ENCODE measurements around the gene CHTF18. TPM values are rescaled to one million over a fixed set of nuclear protein-coding genes. Genes with fewer than 3 reads are reported as not detected.
"Not testable (repeated sequence)": the region's sequence is repeated elsewhere in the genome, so short reads cannot be mapped to it uniquely, and the experiment has no call there.

CHTF18 gene
- total RNA-seq, 6 donors from 2014 or later, result 4.1 to 39.8 (median 17.9) TPM

DNA sequence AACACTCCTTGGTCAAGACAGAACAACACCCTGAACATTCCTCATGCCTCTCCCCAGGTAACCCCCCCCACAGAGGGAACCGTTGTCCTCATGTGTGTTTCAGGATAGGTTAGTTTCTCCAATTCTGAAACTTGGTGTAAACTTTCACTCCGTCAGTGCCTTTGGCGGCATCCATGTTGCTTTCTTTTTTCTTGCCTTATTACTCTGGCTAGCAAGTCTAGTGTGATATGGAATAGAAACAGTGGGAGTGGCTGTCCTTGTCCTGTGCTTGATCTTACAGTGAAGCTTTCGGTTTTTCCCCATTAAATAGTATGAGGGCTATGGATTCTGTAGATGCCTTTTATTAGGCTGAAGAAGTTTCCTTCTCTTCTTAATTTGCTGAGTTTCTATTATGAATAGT lies 47.8 kb downstream of the CHTF18 start:
- DNase-seq (no peak), ATAC-seq (ENCODE audit: low FRiP score in 2 of 2) (no peak)
- WGBS, 2 donors, result 88 to 91% methylated on average over 4 of the region's 4 CpGs
- H3K4me1 ChIP-seq, result peaks cover 0 to 8% (median 7%) of the 10 kb centered on the region in 4 donors
- TF ChIP-seq EP300 (IDR thresholded peaks at IDR 0.05) (no peak), CTCF (IDR thresholded peaks at IDR 0.05) (no peak), POLR2A (IDR thresholded peaks at IDR 0.05) (no peak), POLR2AphosphoS5 (IDR thresholded peaks at IDR 0.05) (no peak)
- H3K36me3 ChIP-seq, result no peaks in the 10 kb centered on the region
- H3K27ac ChIP-seq, result no peak overlapping the region
- peaks cover 6 to 23% (median 16%) of the 10 kb centered on the region in 4 donors for H3K9me3 ChIP-seq
- no peak overlapping the region for H3K4me3 ChIP-seq
- no peaks in the 10 kb centered on the region for H3K27me3 ChIP-seq

GRCh38 chr16:836822-837221 lies 48.4 kb downstream of the CHTF18 start:
- not testable (repeated sequence) for ATAC-seq (ENCODE audit: low FRiP score in 2 of 2); H3K36me3 ChIP-seq; H3K27me3 ChIP-seq; H3K27ac ChIP-seq; H3K4me3 ChIP-seq; H3K4me1 ChIP-seq; DNase-seq
- WGBS, 2 donors, result 84 to 97% methylated on average over 3 of the region's 3 CpGs
- H3K9me3 ChIP-seq, result peaks cover 6 to 23% (median 16%) of the 10 kb centered on the region in 4 donors

DNA sequence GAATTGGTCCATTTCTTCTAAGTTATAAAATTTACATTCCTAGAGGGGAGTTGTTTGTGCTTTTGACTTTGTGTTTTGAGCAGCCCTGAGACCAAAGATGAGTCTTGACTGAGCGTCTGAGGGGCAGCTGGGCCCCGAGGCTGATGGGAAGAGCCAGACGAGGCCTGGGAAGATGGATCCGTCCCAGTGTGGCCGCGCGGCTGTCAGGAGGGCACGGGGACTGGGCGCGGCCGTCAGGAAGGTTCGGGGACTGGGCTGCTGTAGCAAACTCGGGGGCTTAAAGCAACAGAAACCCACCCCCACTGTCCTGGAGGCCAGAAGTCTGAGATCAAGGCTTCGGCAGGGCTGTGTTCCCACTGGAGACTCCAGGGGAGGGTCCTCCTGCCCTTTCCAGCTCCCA lies 50.3 kb downstream of the CHTF18 start:
- no peak overlapping the region for H3K4me3 ChIP-seq
- TF ChIP-seq EP300 (IDR thresholded peaks at IDR 0.05) (no peak), POLR2AphosphoS5 (IDR thresholded peaks at IDR 0.05) (no peak), POLR2A (IDR thresholded peaks at IDR 0.05) (no peak), CTCF (IDR thresholded peaks at IDR 0.05) (no peak)
- WGBS, 2 donors, result 91 to 92% methylated on average over 14 of the region's 14 CpGs

DNA sequence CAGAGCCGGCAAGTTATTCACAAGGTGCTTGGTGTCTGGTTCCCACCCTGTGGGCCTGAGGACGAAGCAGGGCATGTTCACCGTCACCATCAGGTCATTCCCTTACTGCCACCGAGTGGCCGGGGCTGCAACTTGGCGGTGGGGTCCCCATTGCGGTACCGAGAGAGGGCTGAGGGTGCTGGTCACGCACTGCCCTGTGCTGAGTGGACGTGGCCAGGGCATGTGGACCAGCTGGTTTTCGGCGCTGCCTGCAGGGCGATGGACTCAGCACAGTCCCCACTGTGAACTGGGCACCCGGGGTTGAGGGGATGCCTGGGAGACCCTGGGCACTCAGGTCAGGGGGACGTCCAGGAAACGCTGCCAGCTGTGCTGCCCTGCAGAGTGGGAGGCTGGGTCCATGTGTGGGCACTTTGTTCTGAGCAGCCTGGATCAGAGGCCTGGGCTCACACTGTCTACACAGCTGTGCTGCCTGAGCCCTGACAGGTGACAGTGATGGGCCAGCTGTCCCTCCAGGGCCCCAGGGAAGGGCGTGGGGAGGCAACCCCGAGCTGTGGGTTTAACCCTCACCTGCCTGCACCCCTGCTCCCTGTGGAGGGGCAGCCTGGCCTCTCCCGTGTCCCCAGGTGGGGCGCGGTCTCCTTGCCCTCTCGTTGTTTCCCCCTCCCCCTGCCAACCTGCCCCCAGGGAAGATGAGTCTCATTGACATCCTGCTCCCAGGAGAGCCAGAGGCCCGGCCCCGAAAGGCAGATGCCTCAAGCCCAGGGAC lies 51.4 kb downstream of the CHTF18 start:
- H3K9me3 ChIP-seq, result peaks cover 6 to 23% (median 16%) of the 10 kb centered on the region in 4 donors
- no peaks in the 10 kb centered on the region for H3K4me1 ChIP-seq
- TF ChIP-seq POLR2A (IDR thresholded peaks at IDR 0.05) (no peak), CTCF (IDR thresholded peaks at IDR 0.05) (no peak), POLR2AphosphoS5 (IDR thresholded peaks at IDR 0.05) (no peak), EP300 (IDR thresholded peaks at IDR 0.05) (no peak)
- H3K4me3 ChIP-seq, result no peak overlapping the region
- peak in 1 of 2 donors; percentile 3 for ATAC-seq (ENCODE audit: low FRiP score in 2 of 2)
- 80 to 87% methylated on average over 14 to 17 of the region's 24 CpGs for WGBS, 2 donors
- DNase-seq, result peak in 1 of 2 donors; percentile 61
- H3K27me3 ChIP-seq, result no peaks in the 10 kb centered on the region
- no peak overlapping the region for H3K27ac ChIP-seq
- no peaks in the 10 kb centered on the region for H3K36me3 ChIP-seq

More for the DNA sequence above, 50.3 kb downstream of the CHTF18 start:
- H3K27me3 ChIP-seq, result no peaks in the 10 kb centered on the region
- no peaks in the 10 kb centered on the region for H3K36me3 ChIP-seq
- no peak overlapping the region for H3K27ac ChIP-seq
- DNase-seq (peak in 1 of 2 donors; percentile 56), ATAC-seq (ENCODE audit: low FRiP score in 2 of 2) (no peak)
- peaks cover 6 to 23% (median 16%) of the 10 kb centered on the region in 4 donors for H3K9me3 ChIP-seq
- H3K4me1 ChIP-seq, result no peaks in the 10 kb centered on the region

GRCh38 chr16:840561-841454 lies 52.4 kb downstream of the CHTF18 start:
- DNase-seq (peak in 1 of 2 donors; percentile 55), ATAC-seq (ENCODE audit: low FRiP score in 2 of 2) (no peak)
- Histone ChIP-seq H3K4me3 (no peak overlapping the region), H3K27ac (no peak overlapping the region), H3K4me1 (no peaks in the 10 kb centered on the region), H3K27me3 (no peaks in the 10 kb centered on the region), H3K36me3 (no peaks in the 10 kb centered on the region), H3K9me3 (peaks cover 6 to 14% (median 13%) of the 10 kb centered on the region in 4 donors)
- WGBS, 2 donors, result 77 to 78% methylated on average over 22 of the region's 34 CpGs
- TF ChIP-seq CTCF (IDR thresholded peaks at IDR 0.05), result no peak
- no peak for TF ChIP-seq POLR2A (IDR thresholded peaks at IDR 0.05)
- TF ChIP-seq POLR2AphosphoS5 (IDR thresholded peaks at IDR 0.05), result no peak
- no peak for TF ChIP-seq EP300 (IDR thresholded peaks at IDR 0.05)
